ENCODE results near the gene EHMT1. TPM values are rescaled to one million over a fixed set of nuclear protein-coding genes. Genes with fewer than 3 reads are reported as not detected.

Gene EHMT1
- total and polyA plus RNA-seq, 2 of the 13 experiments (the other 11 are each of a cell fraction or from before 2014, with no cell fraction given): 23.0 to 27.1 TPM

DNA sequence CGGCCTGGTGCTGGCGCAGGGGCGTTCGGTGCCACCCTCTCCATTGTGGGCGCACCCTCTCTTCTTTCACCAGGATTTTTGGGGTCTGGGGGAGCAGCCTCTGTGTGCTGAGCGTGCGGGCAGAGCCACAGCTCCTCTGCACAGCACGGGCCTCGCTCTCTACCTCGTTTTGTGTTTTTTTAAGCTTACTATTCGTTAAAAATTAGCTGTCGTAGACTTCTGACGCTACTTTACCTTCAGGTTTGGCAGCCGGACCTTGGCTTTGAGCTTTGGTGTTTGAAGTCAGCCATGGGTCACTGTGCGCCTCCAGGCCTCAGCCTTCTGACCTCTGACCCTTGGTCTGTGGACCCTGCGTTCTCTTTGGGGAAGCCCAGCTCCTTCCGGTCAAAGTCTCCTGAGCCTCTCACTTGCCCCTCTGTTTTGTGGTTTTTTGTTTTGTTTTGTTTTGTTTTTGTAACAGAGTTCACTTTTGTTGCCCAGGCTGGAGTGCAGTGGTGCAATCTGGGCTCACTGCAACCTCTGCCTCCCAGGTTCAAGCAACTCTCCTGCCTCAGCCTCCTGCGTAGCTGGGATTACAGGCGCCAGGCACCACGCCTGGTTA, 170.6 kb downstream of the EHMT1 start (continued):
- TF ChIP-seq ZNF350 (CRISPR knock-in tag; IDR thresholded peaks at IDR 0.05; ENCODE audit: borderline replicate concordance, low read depth): 0 out of 2 replicates have a peak, but pooled peaks have one; percentile 82
- peak; percentile 92 for TF ChIP-seq SALL1 (CRISPR knock-in tag; IDR thresholded peaks at IDR 0.05)
- TF ChIP-seq REL (CRISPR knock-in tag; conservative IDR thresholded peaks at IDR 0.05): no peak
- peak; percentile 51 for TF ChIP-seq CEBPG (CRISPR knock-in tag; IDR thresholded peaks at IDR 0.05)
- TF ChIP-seq ZHX2 (IDR thresholded peaks at IDR 0.05; ENCODE audit: low read depth): 0 out of 2 replicates have a peak, but pooled peaks have one; percentile 26
- no peak for TF ChIP-seq ZHX2 (CRISPR knock-in tag; IDR thresholded peaks at IDR 0.05; ENCODE audit: borderline replicate concordance)
- TF ChIP-seq, protein P1, sequence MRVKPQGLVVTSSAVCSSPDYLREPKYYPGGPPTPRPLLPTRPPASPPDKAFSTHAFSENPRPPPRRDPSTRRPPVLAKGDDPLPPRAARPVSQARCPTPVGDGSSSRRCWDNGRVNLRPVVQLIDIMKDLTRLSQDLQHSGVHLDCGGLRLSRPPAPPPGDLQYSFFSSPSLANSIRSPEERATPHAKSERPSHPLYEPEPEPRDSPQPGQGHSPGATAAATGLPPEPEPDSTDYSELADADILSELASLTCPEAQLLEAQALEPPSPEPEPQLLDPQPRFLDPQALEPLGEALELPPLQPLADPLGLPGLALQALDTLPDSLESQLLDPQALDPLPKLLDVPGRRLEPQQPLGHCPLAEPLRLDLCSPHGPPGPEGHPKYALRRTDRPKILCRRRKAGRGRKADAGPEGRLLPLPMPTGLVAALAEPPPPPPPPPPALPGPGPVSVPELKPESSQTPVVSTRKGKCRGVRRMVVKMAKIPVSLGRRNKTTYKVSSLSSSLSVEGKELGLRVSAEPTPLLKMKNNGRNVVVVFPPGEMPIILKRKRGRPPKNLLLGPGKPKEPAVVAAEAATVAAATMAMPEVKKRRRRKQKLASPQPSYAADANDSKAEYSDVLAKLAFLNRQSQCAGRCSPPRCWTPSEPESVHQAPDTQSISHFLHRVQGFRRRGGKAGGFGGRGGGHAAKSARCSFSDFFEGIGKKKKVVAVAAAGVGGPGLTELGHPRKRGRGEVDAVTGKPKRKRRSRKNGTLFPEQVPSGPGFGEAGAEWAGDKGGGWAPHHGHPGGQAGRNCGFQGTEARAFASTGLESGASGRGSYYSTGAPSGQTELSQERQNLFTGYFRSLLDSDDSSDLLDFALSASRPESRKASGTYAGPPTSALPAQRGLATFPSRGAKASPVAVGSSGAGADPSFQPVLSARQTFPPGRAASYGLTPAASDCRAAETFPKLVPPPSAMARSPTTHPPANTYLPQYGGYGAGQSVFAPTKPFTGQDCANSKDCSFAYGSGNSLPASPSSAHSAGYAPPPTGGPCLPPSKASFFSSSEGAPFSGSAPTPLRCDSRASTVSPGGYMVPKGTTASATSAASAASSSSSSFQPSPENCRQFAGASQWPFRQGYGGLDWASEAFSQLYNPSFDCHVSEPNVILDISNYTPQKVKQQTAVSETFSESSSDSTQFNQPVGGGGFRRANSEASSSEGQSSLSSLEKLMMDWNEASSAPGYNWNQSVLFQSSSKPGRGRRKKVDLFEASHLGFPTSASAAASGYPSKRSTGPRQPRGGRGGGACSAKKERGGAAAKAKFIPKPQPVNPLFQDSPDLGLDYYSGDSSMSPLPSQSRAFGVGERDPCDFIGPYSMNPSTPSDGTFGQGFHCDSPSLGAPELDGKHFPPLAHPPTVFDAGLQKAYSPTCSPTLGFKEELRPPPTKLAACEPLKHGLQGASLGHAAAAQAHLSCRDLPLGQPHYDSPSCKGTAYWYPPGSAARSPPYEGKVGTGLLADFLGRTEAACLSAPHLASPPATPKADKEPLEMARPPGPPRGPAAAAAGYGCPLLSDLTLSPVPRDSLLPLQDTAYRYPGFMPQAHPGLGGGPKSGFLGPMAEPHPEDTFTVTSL (CRISPR knock-in tag; IDR thresholded peaks at IDR 0.05; ENCODE audit: borderline replicate concordance): peak; percentile 77; the same call in 1 of the 2 replicates
- TF ChIP-seq FOXP1 (IDR thresholded peaks at IDR 0.05): peak; percentile 92
- peak; percentile 97 for TF ChIP-seq FOXP1 (CRISPR knock-in tag; IDR thresholded peaks at IDR 0.05)
- TF ChIP-seq ZNF567 (CRISPR knock-in tag; IDR thresholded peaks at IDR 0.05; ENCODE audit: borderline replicate concordance): no peak
- peak; percentile 77 for TF ChIP-seq RCOR2 (CRISPR knock-in tag; IDR thresholded peaks at IDR 0.05)
- 0 out of 2 replicates have a peak, but pooled peaks have one; percentile 35 for TF ChIP-seq ZBTB7B (CRISPR knock-in tag; IDR thresholded peaks at IDR 0.05)
- peak; percentile 64; the same call in 1 of the 2 replicates for TF ChIP-seq SETDB1 (CRISPR knock-in tag; IDR thresholded peaks at IDR 0.05; ENCODE audit: borderline replicate concordance)
- peak; percentile 36; the same call in 1 of the 2 replicates for TF ChIP-seq CBX5 (CRISPR knock-in tag; IDR thresholded peaks at IDR 0.05; ENCODE audit: borderline replicate concordance)
- peak; percentile 59; the same call in 1 of the 2 replicates for TF ChIP-seq ZNF598 (CRISPR knock-in tag; IDR thresholded peaks at IDR 0.05; ENCODE audit: borderline replicate concordance)
- TF ChIP-seq POGZ (CRISPR knock-in tag; IDR thresholded peaks at IDR 0.05): peak; percentile 93
- no peak for TF ChIP-seq POLR2G (IDR thresholded peaks at IDR 0.05; ENCODE audit: low read depth, low read length)
- no peak for TF ChIP-seq ZNF256 (CRISPR knock-in tag; conservative IDR thresholded peaks at IDR 0.05)
- TF ChIP-seq ZFP37 (CRISPR knock-in tag; IDR thresholded peaks at IDR 0.05; ENCODE audit: borderline replicate concordance): no peak
- TF ChIP-seq CREM (IDR thresholded peaks at IDR 0.05): peak; percentile 82
- no peak for TF ChIP-seq CREM (CRISPR knock-in tag; IDR thresholded peaks at IDR 0.05)

Data from HepG2 (cell line).